ENCODE measurements around the gene GEMIN5.
A peak's percentile ranks its signal among the peaks of the same experiment; 100 is the strongest.
"Not testable (repeated sequence)": the region's sequence is repeated elsewhere in the genome, so short reads cannot be mapped to it uniquely, and the experiment has no call there.

The GEMIN5 gene

DNA sequence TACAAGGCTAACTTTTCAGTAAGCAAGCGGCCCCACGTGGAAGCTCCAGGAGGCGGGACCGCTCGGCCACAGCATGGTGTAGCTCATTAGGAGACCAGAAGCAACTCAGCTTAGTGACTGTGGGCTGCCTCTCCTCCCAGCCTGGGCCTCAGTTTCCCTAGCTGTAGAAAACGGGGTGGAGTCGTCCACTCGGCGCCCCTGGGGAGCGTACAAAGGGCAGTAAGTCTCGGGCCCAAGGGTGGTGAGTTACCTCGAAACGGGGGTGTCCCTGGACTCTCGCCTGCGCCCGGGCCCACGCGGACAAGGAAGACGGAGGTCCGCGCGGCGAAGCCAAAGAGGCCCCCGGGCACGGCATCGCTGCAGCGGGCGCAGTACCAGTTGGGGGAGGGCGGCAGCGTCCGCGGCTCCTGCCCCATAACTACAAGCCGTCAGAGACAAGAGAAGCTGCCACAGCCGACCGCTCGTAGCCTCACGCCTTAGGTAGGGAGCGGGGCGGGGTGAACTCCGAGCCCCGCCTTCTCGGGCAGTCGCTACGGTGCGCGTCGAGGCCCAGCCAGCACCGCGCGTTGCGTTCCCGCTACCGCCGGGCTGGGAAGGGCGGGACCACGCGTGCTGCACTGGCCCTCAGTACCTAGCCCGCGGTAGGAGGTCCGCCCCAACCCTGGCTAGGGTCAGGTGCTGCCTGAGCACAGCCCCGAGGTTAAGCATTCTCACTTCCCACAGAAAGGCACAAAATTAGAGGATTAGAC is at the start of gene GEMIN5:
GEMIN5 (minus strand) TSS at position 494 of the 749 bp plus-strand sequence; CDS start at position 416, 78 bp downstream.
- peak; percentile 85 to 89 for DNase-seq

- no peak for DNase-seq
Observed at GRCh38 chr5:154986151-154986550, 48.1 kb upstream of the GEMIN5 start.

- no peak for DNase-seq
Observed at GRCh38 chr5:154984946-154985516, 47.0 kb upstream of the GEMIN5 start.

GRCh38 chr5:154978294-154978693 is 40.3 kb upstream of the GEMIN5 start:
- not testable (repeated sequence) for DNase-seq

DNA sequence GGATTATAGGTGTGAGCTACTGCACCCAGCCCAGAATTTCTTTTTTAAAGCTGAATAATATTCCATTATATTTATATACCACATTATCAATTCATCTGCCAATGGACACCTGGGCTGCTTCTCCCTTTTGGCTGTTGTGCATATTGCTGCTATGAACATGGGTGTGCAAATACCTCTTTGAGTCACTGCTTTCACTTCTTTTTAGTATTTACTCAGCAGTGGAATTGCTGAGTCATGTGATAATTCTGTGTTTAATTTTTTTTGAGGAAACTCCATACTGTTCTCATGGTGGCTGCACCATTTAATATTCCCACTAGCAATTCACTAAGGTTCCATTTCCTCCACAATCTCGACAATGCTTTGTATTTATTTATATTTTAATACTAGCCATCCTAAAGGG is 39.4 kb upstream of the GEMIN5 start:
- DNase-seq = no peak

GRCh38 chr5:154976082-154976481 is 38.1 kb upstream of the GEMIN5 start:
- DNase-seq = not testable (repeated sequence)

DNA sequence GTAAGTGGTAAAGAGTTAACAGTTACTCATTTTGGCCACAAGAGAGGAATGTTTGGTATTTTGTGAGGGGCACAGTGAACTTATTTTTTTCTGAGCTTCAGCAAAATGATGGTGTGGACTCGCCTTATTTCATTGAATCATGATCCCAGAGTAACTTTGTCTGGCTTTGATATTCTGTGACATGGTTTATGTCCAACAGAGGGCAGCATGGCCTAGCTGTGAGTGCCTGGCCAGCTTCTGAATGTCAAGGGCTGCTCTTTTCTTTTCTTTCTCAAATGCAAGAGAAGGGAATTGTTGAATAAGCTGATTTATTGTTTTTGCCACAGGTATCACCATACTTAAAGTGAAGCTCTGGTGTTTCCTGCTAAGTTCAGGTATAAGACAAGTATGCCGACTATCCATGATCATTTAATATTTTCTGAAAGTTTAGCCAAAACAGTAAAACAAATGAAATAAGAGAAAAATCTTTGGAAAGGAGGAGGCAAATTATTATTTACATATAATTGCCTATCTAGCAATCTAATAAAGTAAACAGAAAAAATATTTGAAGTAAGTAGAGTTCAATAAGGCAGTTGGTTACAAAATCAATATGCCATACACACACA is 34.6 kb upstream of the GEMIN5 start:
- no peak for DNase-seq

GRCh38 chr5:154971501-154971900 is 33.5 kb upstream of the GEMIN5 start:
- no peak for DNase-seq

DNA sequence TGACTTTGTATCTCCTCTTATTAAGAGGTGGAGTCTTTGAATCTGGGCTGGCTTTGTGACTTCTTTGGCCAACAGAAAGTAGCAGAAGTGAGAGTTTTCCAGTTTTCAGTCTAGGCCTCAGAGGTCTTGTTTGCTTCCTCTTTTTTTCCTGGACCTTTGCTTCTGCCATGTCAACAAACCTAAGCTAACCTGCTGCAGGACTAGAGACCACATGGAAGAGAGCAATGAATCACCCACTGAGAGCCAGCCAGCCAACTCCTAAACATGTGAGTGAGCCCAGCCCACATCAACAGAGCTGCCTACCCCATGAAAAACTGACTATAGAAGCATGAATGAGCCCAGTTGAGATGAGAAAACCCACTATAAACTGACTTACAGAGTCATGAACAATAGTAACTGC is 32.7 kb upstream of the GEMIN5 start:
- DNase-seq = no peak

DNA sequence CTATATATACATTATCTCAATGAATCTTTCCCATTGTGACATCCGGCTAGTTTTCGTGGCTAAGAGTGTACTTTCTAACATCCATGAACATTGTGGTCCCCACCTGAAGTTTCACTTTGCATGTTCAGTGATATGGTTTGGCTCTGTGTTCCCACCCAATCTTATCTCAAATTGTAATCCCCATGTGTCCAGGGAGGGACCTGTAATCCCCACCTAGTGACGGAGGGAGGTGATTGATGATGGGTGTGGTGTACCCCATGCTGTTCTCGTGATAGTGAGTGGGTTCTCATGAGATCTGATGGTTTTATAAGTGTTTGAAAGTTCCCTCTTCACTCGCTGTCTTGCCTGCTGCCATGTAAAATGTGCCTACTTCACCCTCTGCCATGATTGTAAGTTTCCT is 30.9 kb upstream of the GEMIN5 start:
- no peak for DNase-seq

GRCh38 chr5:154967421-154968024 is 29.5 kb upstream of the GEMIN5 start:
- no peak for DNase-seq

DNA sequence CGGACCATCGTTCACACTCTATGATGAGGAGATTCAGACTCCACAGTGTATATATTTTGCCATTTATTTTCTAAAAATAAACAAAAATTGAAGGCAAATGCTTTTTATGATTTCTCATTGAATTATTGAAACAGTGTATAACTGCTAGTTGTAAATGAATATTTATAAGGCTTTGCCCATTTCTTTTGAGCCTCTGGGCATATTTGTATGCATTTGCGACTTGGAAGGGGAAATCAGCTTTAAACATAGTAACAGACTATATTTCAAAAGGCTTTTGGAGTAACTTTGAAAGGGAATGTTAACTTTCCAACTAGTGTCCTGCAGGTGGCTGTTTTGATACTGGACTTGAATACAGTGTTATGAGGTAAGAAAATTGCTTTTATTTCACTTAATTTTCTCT is 28.9 kb upstream of the GEMIN5 start:
- no peak for DNase-seq

GRCh38 chr5:154966081-154966841 is 28.2 kb upstream of the GEMIN5 start:
- DNase-seq = no peak

- DNase-seq = no peak
Observed at GRCh38 chr5:154962494-154962893, 24.5 kb upstream of the GEMIN5 start.

DNA sequence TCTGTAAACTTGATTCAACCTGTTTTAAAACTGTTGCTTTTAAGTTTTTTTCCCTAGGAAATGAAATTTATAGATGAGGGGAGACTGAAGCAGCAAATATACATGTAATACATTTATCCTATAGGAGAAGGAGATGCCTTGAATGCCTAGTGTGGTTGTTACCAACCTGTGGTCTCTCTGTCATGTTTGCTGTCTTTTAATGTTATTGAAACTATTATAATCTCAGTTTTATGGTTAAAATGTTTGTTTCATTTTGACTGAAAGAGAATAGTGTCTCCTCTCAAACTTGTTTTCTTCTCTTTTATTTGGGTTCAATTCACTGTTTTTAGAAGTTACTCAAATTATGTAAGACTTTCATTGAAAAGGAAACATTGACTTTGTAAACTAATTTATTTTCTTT is 18.7 kb upstream of the GEMIN5 start:
- no peak for DNase-seq

- no peak for DNase-seq
Observed at GRCh38 chr5:154949781-154950180, 11.8 kb upstream of the GEMIN5 start.

GRCh38 chr5:154948313-154948712 is 10.3 kb upstream of the GEMIN5 start:
- no peak for DNase-seq

GRCh38 chr5:154947778-154948177 is 9.8 kb upstream of the GEMIN5 start:
- DNase-seq = no peak

DNA sequence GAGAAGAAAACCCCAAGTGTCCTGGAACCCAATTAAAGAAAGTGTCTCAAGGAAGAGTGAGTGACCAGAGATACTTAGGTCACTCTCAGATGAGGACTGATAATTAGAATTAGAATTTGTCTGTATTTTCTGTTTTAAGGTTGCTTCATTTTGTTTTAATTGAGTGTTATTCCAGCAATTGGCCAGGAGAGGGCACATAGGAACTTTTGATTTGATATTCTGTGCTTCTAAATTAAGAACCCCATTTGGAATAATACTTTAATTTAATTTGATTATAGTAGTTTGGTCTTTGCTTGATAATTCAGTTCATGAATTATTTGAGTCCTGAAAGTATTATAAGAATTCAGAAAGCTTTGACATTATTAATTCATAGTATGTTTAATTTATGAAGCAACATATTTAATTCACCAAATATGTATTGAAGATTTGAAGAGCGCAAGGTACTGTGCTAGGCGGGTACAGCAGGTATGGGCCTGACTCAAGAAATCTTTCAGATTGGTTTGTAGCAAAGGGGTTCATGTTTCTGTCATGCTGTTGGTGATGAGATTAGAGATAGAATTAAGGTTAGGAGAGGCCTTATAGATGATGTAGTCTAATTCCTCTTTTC is 7.8 kb upstream of the GEMIN5 start:
- DNase-seq = no peak

DNA sequence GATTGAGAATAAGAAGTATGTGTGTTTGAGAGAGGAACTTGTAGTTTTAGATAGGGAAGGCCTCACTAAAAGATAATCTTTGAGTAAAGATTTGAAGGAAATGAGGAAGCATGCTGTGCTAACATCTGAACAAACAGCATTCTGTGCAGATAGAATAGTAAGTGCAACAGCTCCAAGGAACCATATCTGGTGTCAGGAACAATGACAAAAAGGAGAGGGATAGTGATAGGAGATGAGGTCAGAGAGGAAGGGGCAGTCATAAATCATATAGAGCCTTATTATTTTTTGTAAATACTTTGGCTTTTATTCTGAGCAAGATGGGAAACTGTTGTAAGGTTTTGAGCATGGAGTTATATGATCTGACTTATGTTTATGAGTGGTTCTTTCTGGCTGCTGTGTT is 6.7 kb upstream of the GEMIN5 start:
- DNase-seq = no peak

DNA sequence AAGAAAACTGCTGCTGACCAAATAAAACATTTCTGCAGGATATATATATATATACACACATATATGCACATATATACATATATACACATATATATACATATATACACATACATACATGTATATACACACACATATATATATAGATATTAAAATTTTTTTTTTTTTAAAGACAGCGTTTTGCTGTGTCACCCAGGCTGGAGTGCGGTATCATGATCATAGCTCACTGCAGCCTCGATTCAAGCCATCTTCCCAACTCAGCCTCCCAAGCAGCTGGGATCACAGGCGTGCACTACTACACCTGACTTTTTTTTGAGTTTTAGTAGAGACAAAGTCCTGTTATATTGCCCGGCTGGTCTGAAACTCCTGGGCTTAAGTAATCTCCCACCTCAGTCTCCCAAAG is 5.5 kb upstream of the GEMIN5 start:
- no peak for DNase-seq

GRCh38 chr5:154940772-154941620 is 3.0 kb upstream of the GEMIN5 start, which contains the start of gene MRPL22:
TSS of gene MRPL22 (plus strand) at chr5:154941073. CDS start at chr5:154941111, 38 bp downstream.
- DNase-seq = peak; percentile 94 to 95

Data from stimulated activated CD4-positive, alpha-beta T cell treated with anti-CD3 and anti-CD28 coated beads, Interleukin-2, amount 100 ng/mL, for 24 hours (primary cell).